ENCODE measurements around the gene BFSP1.

DNA sequence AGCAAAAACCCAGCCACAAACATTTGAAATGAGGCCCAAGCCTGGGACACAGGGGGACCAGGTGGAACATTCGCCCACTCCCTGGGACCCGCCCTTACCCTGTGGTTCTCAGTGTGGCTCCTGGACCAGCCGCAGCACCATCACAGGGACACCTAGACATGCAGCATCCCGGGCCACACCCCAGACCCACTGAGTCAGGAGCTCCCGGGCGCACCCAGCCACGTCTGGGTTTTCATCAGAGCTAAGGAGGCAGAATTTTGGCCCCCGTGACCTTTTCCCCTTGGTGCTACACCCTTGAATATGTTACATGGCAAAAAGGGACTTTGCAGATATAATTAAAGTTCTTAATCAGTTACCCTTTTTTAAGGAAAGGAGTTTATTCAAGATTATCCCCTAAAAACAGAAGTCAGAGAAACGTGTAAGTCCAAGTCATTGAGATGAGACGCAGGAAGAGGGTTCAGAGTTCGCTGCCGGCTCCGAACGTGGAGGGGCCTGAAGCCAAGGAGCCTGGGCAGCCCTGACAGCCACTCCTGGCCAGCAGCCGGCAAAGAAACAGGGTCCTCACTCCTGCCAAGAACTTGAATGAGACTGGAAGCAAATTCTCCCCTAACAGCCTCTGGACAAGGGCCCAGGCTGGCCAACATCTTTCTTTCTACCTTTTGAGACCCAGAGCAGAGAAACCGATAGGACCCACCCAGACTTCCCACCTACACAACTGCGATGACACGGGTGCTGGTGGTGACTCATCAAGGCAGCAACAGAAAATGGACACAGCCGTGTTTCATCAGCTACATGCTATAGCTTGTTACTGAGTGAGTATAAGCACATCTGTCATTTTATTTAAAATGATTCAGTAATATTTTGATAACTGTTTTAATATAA lies 25.3 kb downstream of the BFSP1 start:
- TF ChIP-seq, protein P1, sequence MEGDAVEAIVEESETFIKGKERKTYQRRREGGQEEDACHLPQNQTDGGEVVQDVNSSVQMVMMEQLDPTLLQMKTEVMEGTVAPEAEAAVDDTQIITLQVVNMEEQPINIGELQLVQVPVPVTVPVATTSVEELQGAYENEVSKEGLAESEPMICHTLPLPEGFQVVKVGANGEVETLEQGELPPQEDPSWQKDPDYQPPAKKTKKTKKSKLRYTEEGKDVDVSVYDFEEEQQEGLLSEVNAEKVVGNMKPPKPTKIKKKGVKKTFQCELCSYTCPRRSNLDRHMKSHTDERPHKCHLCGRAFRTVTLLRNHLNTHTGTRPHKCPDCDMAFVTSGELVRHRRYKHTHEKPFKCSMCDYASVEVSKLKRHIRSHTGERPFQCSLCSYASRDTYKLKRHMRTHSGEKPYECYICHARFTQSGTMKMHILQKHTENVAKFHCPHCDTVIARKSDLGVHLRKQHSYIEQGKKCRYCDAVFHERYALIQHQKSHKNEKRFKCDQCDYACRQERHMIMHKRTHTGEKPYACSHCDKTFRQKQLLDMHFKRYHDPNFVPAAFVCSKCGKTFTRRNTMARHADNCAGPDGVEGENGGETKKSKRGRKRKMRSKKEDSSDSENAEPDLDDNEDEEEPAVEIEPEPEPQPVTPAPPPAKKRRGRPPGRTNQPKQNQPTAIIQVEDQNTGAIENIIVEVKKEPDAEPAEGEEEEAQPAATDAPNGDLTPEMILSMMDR (IDR thresholded peaks at IDR 0.05): no peak
- no peak for TF ChIP-seq POLR2A (IDR thresholded peaks at IDR 0.05)
